ENCODE results near the gene FIZ1.

FIZ1 gene

DNA sequence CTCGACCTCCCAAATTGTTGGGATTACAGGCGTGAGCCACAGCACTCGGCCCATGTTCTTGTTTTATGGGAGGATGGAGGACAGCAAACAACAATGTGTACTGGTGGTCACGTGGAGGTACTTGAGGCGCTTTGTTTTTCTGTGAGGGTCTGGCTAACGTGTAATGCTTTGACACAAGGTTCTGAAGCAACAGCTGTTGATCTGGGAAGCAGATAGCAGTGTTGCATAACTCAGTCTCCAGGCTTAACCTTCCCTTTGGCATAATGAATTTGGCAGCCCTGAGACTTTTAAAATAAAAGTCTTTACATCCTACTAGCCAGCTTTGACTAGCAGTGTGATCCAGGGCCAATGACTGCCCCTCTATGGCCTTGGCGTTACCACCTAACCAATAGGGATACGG lies 34.5 kb upstream of the FIZ1 start:
- DNase-seq: no peak

DNA sequence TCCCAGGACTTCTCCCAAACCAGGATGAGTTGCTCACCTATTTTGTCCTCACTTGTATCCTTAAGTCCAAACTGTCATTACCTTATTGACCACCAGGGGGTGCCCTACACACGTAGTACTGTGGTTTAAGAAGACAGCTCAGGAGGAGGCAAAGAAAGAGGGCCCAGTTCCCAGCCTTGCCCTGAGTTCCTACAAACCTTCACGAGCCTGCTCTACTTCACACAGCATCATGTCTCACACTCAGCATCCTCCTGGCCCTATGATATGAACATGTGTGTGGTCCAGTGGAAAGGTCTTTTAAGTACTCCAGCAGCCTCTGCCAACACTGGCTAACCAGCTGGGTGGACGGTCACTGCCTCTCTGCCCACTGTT lies 33.1 kb upstream of the FIZ1 start:
- DNase-seq: peak; percentile 21

DNA sequence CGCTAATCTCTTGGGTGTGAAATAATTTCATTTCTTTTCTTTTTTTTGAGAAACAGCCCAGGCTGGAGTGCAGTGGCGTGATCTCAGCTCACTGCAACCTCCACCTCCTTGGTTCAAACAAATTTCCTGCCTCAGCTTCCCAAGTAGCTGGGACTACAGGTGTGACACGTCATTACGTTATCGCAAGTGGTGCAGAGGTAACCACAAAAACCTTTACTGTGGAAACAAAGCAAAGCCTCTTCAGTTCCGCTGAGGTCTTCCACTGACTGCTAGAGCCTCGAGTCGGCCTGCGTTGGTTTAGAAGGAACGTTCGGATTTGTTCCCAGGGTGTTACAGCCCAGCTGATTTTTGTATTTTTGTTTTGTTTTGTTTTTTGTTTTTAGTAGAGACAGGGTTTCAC lies 27.0 kb upstream of the FIZ1 start:
- DNase-seq: no peak

DNA sequence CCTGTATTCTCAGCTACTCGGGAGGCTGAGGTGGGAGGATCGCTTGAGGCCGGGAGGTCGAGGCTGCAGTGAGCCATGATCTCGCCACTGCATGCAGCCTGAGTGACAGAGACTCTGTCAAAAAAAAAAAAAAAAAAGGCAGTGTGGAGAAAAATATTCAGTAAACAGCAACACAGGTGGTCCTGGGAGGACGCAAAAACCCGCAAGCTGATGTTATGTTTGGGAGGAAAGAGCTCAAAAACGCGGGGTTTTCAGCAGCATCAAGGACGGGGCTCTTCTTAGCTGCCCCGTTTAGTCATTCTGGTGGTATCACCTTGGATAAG lies 25.6 kb upstream of the FIZ1 start:
- no peak for DNase-seq

DNA sequence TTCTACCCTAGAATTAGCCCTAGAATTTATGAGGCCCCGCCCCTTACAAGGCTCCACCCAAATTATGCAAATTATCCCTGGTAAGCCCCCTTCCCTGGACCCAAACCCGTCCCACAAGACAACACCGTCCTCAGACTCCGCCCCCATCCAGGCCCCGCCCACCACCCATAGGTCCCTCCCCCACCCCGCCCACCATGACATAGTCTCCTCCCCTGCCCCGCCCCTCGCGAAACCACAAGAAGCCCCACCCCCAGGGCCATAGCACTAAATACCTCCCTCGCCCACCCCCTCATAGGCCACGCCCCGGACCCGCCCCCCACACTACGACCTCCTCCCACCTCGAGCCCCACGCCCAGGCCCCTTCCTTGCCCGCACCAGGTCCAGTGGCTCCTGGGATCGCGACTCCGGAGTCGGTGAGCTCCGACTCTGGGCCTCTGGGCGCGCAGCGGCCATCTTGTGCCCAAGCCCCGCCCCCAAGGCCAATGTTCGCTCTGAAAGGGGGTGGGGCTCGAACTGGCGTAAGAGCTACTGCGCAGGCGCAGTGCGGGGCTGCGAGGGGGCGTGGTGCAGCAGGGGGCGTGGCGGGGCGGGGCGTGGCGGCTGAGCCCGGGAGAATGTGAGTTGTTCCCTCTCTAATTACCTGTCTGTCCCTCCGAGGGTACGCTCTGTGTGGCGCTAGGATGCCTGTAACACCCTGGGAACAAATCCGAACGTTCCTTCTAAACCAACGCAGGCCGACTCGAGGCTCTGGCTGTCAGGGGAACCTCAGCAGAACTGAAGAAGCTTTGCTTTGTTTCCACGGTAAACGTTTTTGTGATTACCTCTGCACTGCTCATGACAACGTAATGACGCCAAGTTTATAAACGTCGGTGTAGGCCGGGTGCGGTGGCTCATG lies 25.0 kb upstream of the FIZ1 start, which contains the start of gene ZNF784:
Gene ZNF784, minus strand, starts transcription at position 458 of the 895 bp plus-strand sequence. Its CDS starts 5 bp downstream, at position 453.
- peak; percentile 50 for DNase-seq

GRCh38 chr19:55623561-55623960 lies 24.2 kb upstream of the FIZ1 start:
- DNase-seq: no peak

- no peak for DNase-seq
Observed at GRCh38 chr19:55623130-55623529, 23.8 kb upstream of the FIZ1 start.

GRCh38 chr19:55622242-55622969 lies 23.1 kb upstream of the FIZ1 start:
- DNase-seq: no peak

- DNase-seq: no peak
Observed at GRCh38 chr19:55621673-55622231, 22.4 kb upstream of the FIZ1 start.

GRCh38 chr19:55621205-55621672 lies 21.9 kb upstream of the FIZ1 start:
- no peak for DNase-seq

- DNase-seq: no peak
Observed at GRCh38 chr19:55620410-55621204, 21.3 kb upstream of the FIZ1 start.

DNA sequence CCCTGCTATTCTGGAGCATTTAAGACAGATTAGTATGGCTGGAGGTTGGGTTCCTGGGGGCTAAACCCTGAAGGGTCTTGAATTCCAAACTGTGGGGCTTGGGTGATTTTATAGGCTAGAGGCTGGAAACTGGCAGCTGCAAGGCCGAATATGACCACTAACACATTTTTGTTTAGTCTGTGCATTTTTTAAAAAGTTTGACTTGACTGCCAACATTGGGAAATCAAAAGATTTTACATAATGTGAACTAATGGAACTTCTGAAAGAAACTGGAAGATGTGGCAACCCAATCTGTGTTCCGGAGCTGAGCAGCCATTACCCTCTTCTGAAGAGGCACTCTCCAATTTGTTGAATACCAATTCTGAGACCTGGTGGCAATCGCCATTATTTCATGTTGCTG lies 20.0 kb upstream of the FIZ1 start:
- DNase-seq: no peak

- DNase-seq: no peak
Observed at GRCh38 chr19:55618426-55618825, 19.1 kb upstream of the FIZ1 start.

GRCh38 chr19:55617426-55617825 lies 18.1 kb upstream of the FIZ1 start:
- no peak for DNase-seq

DNA sequence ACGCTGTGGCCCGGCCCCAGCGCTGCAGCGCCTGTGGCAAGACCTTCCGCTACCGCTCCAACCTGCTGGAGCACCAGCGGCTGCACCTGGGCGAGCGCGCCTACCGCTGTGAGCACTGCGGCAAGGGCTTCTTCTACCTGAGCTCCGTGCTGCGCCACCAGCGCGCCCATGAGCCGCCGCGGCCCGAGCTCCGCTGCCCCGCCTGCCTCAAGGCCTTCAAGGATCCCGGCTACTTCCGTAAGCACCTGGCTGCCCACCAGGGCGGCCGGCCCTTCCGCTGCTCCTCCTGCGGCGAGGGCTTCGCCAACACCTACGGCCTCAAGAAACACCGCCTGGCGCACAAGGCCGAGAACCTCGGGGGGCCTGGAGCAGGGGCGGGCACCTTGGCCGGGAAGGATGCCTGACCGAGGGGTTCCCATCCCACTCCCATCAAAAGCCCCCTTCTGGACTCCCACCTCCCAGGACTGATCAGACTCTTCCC lies 17.1 kb upstream of the FIZ1 start:
- no peak for DNase-seq

GRCh38 chr19:55615543-55616394 lies 16.5 kb upstream of the FIZ1 start:
- DNase-seq: no peak

DNA sequence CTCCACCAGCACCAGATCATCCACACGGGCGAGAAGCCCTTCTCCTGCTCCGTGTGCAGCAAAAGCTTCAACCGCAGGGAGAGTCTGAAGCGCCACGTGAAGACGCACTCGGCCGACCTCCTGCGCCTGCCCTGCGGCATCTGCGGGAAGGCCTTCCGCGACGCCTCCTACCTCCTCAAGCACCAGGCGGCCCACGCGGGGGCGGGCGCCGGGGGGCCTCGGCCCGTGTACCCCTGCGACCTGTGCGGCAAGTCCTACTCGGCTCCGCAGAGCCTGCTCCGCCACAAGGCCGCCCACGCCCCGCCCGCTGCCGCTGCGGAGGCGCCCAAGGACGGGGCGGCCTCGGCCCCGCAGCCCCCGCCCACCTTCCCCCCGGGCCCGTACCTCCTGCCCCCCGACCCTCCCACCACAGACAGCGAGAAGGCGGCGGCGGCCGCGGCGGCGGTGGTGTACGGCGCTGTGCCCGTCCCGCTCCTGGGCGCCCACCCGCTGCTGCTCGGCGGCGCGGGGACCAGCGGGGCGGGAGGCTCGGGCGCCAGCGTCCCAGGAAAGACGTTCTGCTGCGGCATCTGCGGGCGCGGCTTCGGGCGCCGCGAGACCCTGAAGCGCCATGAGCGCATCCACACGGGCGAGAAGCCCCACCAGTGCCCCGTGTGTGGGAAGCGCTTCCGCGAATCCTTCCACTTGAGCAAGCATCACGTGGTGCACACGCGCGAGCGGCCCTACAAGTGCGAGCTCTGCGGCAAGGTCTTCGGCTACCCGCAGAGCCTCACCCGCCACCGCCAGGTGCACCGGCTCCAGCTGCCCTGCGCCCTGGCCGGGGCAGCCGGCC lies 15.6 kb upstream of the FIZ1 start:
- DNase-seq: no peak

DNA sequence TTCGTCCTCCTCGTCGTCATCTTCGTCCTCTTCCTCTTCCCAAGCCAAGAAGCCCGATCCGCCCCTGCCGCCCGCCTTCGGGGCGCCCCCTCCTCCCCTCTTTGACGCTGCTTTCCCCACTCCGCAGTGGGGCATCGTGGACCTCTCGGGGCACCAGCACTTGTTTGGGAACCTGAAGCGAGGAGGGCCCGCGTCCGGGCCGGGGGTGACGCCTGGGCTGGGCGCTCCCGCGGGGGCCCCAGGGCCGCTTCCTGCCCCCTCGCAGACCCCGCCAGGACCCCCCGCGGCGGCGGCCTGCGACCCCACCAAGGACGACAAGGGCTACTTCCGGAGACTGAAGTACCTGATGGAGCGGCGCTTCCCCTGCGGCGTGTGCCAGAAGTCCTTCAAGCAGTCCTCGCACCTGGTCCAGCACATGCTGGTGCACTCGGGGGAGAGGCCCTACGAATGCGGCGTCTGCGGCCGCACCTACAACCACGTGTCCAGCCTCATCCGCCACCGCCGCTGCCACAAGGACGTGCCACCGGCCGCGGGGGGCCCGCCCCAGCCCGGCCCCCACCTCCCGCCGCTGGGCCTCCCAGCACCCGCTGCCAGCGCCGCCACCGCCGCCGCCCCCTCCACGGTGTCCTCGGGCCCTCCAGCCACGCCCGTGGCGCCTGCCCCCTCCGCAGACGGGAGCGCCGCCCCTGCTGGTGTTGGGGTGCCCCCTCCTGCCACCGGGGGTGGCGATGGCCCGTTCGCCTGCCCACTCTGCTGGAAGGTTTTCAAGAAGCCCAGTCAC lies 14.8 kb upstream of the FIZ1 start:
- DNase-seq: no peak

DNA sequence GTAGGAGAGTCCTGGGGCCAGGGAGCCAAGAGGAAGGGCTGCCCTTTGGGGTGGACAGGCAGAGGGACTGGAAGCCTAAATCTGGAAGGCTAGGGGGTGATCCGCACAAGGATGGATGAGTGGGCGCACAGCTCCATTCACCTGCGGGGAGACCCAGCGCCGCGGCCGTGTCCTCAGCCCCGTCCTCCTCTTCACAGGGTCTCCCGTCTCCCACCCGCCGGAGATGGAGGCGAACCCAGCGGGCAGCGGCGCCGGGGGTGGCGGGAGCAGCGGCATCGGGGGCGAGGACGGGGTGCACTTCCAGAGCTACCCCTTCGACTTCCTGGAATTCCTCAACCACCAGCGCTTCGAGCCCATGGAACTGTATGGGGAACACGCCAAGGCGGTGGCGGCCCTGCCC lies 14.1 kb upstream of the FIZ1 start:
- DNase-seq: no peak

DNA sequence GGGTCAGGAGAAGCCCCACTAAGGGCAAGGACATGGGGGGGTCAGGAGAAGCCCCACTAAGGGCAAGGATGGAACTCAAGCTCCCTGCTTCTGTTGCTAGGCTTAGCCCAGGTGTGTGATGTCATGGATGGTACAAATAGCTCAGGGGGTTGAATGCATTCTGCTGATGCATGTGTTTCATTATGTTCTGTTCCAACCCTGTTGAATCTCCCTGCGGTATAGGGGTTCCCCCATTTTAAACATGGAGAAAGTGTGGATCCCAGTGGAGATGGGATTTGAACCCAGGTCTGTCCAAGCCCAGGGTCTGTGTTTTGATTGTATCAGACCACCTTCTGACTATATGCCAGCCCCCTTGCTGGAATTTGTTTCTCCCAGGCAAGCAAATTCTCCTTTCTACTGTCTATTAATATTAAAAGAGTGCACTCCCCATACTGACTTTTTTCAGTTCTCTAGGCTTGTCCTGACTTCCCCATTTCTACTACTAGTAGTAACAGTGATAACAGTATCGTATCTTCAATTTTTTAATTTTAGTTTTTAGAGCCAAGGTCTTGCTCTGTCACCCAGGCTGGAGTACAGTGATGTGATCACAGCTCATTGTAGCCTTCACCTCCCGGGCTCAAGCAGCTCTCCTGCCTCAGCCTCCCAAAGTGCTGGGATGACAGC lies 12.8 kb upstream of the FIZ1 start:
- DNase-seq: no peak
